GM10248 (cell line): ENCODE results near the gene BST1.

ENCODE experiments used
- CTCF ChIA-PET: fragments of 300-600 bp; sonication (Branson Sonifier 250); formaldehyde crosslinking; extraction: SDS; loops from one replicate; lab custom pipeline; 2021; ENCODE audit warnings: antibody characterized with exemption; lab: Yijun Ruan, JAX
- POLR2A ChIA-PET: fragments of 350-650 bp; sonication (Branson Sonifier 250); formaldehyde crosslinking; extraction: SDS; loops from one replicate; lab custom pipeline; 2020; ENCODE audit warnings: antibody characterized with exemption; lab: Yijun Ruan, JAX
- DNase-seq: peaks from one replicate; pipeline ENCODE4 v3.0.0; 2012; ENCODE audit errors: extremely low spot score
- CTCF ChIP-seq: IDR thresholded peaks from 2 replicates; pipeline ENCODE4 v1.5.1; 2012; ENCODE audit warnings: mild to moderate bottlenecking, low read depth; ENCODE audit errors: extremely low read depth, missing control alignments, control extremely low read depth

Gene BST1

GRCh38 chr4:15656038-15656470 lies 46.8 kb upstream of the BST1 start:
- POLR2A ChIA-PET: no interaction called here
- TF ChIP-seq CTCF: no peak
- CTCF ChIA-PET: interaction anchor here (1.0 to 2.8 kb wide), 2 partner anchors 9 to 26 kb away, joined by 3 to 7 read pairs; no protein-coding TSS in a partner anchor
- DNase-seq: no peak

GRCh38 chr4:15657366-15657765 lies 45.5 kb upstream of the BST1 start:
- no peak for TF ChIP-seq CTCF
- ChIA-PET CTCF (interaction anchor here (1.1 to 2.8 kb wide), 2 partner anchors 8 to 16 kb away, joined by 6 to 7 read pairs; no protein-coding TSS in a partner anchor), POLR2A (no interaction called here)
- no peak for DNase-seq

DNA sequence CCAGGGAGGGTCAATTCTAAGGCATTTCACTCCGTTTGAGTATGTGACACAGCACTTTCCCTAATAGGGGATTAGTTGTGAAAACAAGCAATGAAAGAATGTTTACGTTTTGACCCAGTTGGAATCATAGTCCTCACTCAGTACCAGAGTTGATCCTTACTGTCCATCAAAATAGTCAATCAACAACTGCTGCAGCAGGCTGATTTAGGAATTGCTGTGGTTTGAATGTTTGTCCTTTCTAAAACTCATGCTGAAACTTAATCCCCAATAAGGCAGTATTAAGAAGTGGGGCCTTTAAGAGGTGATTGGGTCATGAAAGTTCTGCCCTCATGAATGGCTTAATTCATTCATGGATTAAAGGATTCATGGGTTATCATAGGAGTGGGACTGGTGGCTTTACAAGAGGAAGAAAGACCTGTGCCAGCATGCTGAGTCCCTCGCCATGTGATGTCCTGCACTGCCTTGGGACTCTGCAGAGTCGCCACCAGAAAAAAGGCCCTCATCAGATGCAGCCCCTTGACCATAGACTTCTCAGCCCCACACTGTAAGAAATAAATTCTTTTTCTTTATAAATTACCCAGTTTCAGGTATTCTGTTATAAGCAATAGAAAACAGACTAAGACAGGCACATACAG lies 44.6 kb upstream of the BST1 start:
- ChIA-PET CTCF (no interaction called here), POLR2A (no interaction called here)
- no peak for TF ChIP-seq CTCF
- no peak for DNase-seq

- no peak for DNase-seq
- POLR2A ChIA-PET: no interaction called here
- TF ChIP-seq CTCF: no peak
- CTCF ChIA-PET: interaction anchor here (1.1 to 2.2 kb wide), 2 partner anchors 11 to 15 kb away, joined by 3 to 9 read pairs; no protein-coding TSS in a partner anchor
Observed at GRCh38 chr4:15658781-15659180, 44.1 kb upstream of the BST1 start.

- ChIA-PET POLR2A (no interaction called here), CTCF (interaction anchor here (1.1 to 2.2 kb wide), 3 partner anchors 10 to 19 kb away, joined by 3 to 9 read pairs (median 4); no protein-coding TSS in a partner anchor)
- DNase-seq: no peak
- no peak for TF ChIP-seq CTCF
Observed at GRCh38 chr4:15659768-15660570, 42.9 kb upstream of the BST1 start.

- ChIA-PET POLR2A (no interaction called here), CTCF (interaction anchor here (1.1 to 1.4 kb wide), 2 partner anchors 10 to 16 kb away, joined by 4 to 7 read pairs; partner anchors contain the start of gene FBXL5)
- no peak for TF ChIP-seq CTCF
- DNase-seq: no peak
Observed at GRCh38 chr4:15665753-15666365, 37.0 kb upstream of the BST1 start.
